ENCODE measurements around the gene PACRG. TPM values are rescaled to one million over a fixed set of nuclear protein-coding genes. Genes with fewer than 3 reads are reported as not detected.
A peak's percentile ranks its signal among the peaks of the same experiment; 100 is the strongest.

The PACRG gene
- total RNA-seq, 1 experiment from 2014 or later = 0.26 TPM

DNA sequence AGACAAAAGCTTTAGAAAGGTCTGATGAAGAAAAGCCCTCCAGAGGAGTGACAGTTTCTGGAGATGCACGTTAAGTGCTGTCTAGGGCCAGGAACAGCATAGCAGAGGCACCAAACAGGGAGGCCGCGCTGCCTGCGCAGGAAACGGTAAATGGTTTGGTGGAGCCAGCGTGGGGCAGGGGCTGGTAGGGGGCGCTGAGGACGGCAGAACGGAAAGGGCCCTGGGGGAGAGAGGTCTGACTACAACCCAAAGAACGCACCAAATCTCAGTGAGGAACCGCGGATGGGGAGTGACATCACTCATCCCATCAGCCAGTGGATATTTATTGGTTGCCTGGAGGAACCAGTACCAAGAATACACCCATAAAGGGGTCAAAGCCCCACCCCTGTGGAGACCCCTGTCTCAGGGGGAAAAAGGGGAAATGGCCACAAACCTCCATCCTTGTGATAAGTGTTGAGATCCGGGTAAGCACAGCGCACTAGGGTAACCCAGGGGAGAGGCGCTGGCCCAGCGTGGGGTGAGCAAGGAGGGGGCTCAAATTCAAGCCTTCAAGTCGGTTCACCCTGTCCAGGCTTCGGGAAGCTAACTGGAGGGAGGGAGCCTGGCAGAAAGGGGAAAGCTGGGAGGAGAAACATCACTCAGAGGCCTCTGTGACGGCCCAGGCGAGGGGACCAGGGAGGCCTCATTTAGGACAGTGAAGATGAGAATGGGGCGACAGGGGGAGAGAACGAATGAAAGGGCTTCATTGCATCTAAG is 437.6 kb downstream of the PACRG start:
- peak overlapping the region in 1 of 3 experiments; percentile 61; a peak in 1 of 7 replicates for H3K27ac Mint-ChIP-seq
- no peaks in the 10 kb centered on the region for H3K27me3 Mint-ChIP-seq (ENCODE audit: low read depth)
- Histone ChIP-seq H4K91ac (ENCODE audit: insufficient read length, low read depth, low read length) (no peak overlapping the region), H3K23ac (ENCODE audit: insufficient read length, low read depth, low read length) (no peak overlapping the region), H3K23me2 (ENCODE audit: insufficient read length, low read depth, low read length, poor library complexity, severe bottlenecking) (no peaks in the 10 kb centered on the region), H2BK120ac (ENCODE audit: low read depth, low read length, poor library complexity, severe bottlenecking) (no peak overlapping the region), H3K79me2 (ENCODE audit: insufficient read depth, low read length) (no peaks in the 10 kb centered on the region), H2AFZ (ENCODE audit: low read length) (no peak overlapping the region), H2AK5ac (ENCODE audit: insufficient read length, low read length) (no peak overlapping the region), H2BK5ac (ENCODE audit: insufficient read length, low read length) (no peak overlapping the region), H3K4me1 (ENCODE audit: insufficient read depth, low read length) (no peaks in the 10 kb centered on the region), H3K27ac (ENCODE audit: insufficient read length, low read depth, low read length) (no peak overlapping the region), H3K79me1 (ENCODE audit: insufficient read depth, low read depth, low read length, poor library complexity, severe bottlenecking) (no peaks in the 10 kb centered on the region), H2BK20ac (ENCODE audit: low read depth, low read length, poor library complexity, severe bottlenecking) (no peak overlapping the region), H2BK15ac (ENCODE audit: low read depth, low read length) (no peak overlapping the region), H3K9me3 (ENCODE audit: control insufficient read depth, low read depth, low read length) (no peaks in the 10 kb centered on the region), H3K14ac (ENCODE audit: insufficient read depth, low read length) (no peak overlapping the region; the same call in 1 of the 2 replicates), H2BK12ac (ENCODE audit: insufficient read length, low read depth, low read length) (no peak overlapping the region), H3K27me3 (ENCODE audit: insufficient read depth, low read length) (no peaks in the 10 kb centered on the region), H4K20me1 (ENCODE audit: control insufficient read depth, insufficient read depth, insufficient read length) (no peaks in the 10 kb centered on the region), H3K18ac (ENCODE audit: insufficient read length, low read depth, low read length) (no peak overlapping the region), H3K4ac (ENCODE audit: low read depth, low read length) (no peak overlapping the region), H3K56ac (ENCODE audit: insufficient read length, low read depth, low read length) (no peak overlapping the region), H3T11ph (ENCODE audit: low read length) (no peak overlapping the region), H4K8ac (replicated peaks; ENCODE audit: insufficient read length, low read depth, low read length) (no peak overlapping the region), H4K5ac (ENCODE audit: insufficient read length, low read depth, low read length) (no peak overlapping the region), H3K9ac (ENCODE audit: extremely low read depth, insufficient read length, low read length) (no peak overlapping the region), H3K4me2 (ENCODE audit: insufficient read depth, insufficient read length, low read length) (no peak overlapping the region)
- TF ChIP-seq, protein P1, sequence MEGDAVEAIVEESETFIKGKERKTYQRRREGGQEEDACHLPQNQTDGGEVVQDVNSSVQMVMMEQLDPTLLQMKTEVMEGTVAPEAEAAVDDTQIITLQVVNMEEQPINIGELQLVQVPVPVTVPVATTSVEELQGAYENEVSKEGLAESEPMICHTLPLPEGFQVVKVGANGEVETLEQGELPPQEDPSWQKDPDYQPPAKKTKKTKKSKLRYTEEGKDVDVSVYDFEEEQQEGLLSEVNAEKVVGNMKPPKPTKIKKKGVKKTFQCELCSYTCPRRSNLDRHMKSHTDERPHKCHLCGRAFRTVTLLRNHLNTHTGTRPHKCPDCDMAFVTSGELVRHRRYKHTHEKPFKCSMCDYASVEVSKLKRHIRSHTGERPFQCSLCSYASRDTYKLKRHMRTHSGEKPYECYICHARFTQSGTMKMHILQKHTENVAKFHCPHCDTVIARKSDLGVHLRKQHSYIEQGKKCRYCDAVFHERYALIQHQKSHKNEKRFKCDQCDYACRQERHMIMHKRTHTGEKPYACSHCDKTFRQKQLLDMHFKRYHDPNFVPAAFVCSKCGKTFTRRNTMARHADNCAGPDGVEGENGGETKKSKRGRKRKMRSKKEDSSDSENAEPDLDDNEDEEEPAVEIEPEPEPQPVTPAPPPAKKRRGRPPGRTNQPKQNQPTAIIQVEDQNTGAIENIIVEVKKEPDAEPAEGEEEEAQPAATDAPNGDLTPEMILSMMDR (conservative IDR thresholded peaks at IDR 0.05) = no peak
- H3K36me3 Mint-ChIP-seq (ENCODE audit: insufficient read depth in 1 of 3, low read depth in 3 of 3) = peaks cover 0 to 4% (median 0%) of the 10 kb centered on the region in 3 experiments; a peak in 3 of 7 replicates
- DNase-seq = no peak
- peaks cover 0 to 5% of the 10 kb centered on the region in 2 experiments; a peak in 2 of 5 replicates for H3K9me3 Mint-ChIP-seq
- no CpG with 5 or more reads among the region's 22 CpGs for WGBS (ENCODE audit: extremely low coverage, insufficient read length, low lambda C conversion rate)
- no peaks in the 10 kb centered on the region for H3K4me1 Mint-ChIP-seq
- H3K4me3 Mint-ChIP-seq = no peak overlapping the region
